ENCODE measurements around the gene MPDU1.

DNA sequence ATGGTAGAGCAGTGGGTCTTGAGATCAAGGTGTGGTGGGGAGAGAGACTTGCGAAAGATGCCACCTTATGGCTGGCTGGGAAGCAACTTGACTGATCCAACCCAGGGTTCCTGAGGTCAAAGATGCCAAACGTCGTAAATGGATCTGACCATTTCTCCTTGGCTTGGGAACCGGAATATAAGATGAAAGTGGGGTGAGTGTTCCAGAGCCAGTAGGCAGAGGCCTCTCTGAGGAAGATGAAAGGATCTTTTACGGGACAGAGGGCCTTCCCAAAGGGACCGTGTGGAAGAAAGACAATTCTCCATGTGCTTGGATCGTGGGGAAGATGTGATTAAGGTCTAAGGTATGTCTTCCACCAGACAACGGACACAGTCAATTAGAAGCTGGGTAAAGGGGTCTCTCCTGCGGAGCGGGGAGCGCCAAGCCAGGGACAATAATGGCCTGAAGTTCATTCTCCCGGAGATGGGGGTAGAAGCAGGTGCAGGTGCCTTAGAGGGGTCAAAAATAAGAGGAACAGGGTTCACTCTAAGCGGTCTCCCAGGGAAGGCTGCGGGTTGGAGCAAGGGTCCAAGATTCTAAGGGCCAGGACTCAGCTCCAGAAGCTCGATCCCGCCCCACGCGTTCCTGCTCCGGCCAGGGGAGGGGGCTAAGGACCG is 30.2 kb downstream of the MPDU1 start:
- TF ChIP-seq MAFK (IDR thresholded peaks at IDR 0.05; ENCODE audit: low read depth, low read length) (no peak), RAD21 (IDR thresholded peaks at IDR 0.05; ENCODE audit: low read length) (no peak), MAZ (IDR thresholded peaks at IDR 0.05; ENCODE audit: borderline replicate concordance, low read depth, low read length) (no peak), POLR2A (IDR thresholded peaks at IDR 0.05; ENCODE audit: low read depth, low read length) (no peak), RFX5 (IDR thresholded peaks at IDR 0.05; ENCODE audit: low read depth, low read length) (no peak), RCOR1 (IDR thresholded peaks at IDR 0.05; ENCODE audit: insufficient replicate concordance, low read length) (no peak), NFE2L2 (IDR thresholded peaks at IDR 0.05; ENCODE audit: low read depth, low read length) (no peak), CHD1 (IDR thresholded peaks at IDR 0.05; ENCODE audit: low read depth, low read length) (no peak), SMC3 (IDR thresholded peaks at IDR 0.05; ENCODE audit: low read depth, low read length) (no peak)
- TF ChIP-seq, protein P1, sequence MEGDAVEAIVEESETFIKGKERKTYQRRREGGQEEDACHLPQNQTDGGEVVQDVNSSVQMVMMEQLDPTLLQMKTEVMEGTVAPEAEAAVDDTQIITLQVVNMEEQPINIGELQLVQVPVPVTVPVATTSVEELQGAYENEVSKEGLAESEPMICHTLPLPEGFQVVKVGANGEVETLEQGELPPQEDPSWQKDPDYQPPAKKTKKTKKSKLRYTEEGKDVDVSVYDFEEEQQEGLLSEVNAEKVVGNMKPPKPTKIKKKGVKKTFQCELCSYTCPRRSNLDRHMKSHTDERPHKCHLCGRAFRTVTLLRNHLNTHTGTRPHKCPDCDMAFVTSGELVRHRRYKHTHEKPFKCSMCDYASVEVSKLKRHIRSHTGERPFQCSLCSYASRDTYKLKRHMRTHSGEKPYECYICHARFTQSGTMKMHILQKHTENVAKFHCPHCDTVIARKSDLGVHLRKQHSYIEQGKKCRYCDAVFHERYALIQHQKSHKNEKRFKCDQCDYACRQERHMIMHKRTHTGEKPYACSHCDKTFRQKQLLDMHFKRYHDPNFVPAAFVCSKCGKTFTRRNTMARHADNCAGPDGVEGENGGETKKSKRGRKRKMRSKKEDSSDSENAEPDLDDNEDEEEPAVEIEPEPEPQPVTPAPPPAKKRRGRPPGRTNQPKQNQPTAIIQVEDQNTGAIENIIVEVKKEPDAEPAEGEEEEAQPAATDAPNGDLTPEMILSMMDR (conservative IDR thresholded peaks at IDR 0.05; ENCODE audit: low read depth, low read length), result no peak

Data from IMR-90 (cell line).